Ishikawa (cell line): ENCODE measurements around the gene JAG2.

Experiments
- CEBPB ChIP-seq: IDR thresholded peaks from 2 replicates; pipeline ENCODE4 v1.6.1; 2012
- EGR1 ChIP-seq: IDR thresholded peaks from 2 replicates; pipeline ENCODE4 v1.6.1; 2012
- EP300 ChIP-seq: IDR thresholded peaks from 2 replicates; pipeline ENCODE4 v1.6.1; 2012; ENCODE audit warnings: borderline replicate concordance
- MAX ChIP-seq: IDR thresholded peaks from 2 replicates; pipeline ENCODE4 v1.6.1; 2012
- NFIC ChIP-seq: IDR thresholded peaks from 2 replicates; pipeline ENCODE4 v1.6.1; 2012
- RAD21 ChIP-seq: IDR thresholded peaks from 2 replicates; pipeline ENCODE4 v1.6.1; 2012; ENCODE audit warnings: low read depth
- TAF1 ChIP-seq: IDR thresholded peaks from 2 replicates; pipeline ENCODE4 v1.6.1; 2012; ENCODE audit warnings: low read depth, mild to moderate bottlenecking
- TCF12 ChIP-seq: IDR thresholded peaks from 2 replicates; pipeline ENCODE4 v1.6.1; 2012; ENCODE audit warnings: low read depth
- YY1 ChIP-seq: IDR thresholded peaks from 2 replicates; pipeline ENCODE4 v1.6.1; 2012; ENCODE audit warnings: low read depth
- TF ChIP-seq, protein P1 (sequence below): IDR thresholded peaks from 2 replicates; pipeline ENCODE4 v1.6.1; 2012; ENCODE audit warnings: low read depth, mild to moderate bottlenecking

GRCh38 chr14:105123981-105124765 is 44.4 kb downstream of the JAG2 start:
- no peak for TF ChIP-seq EP300
- no peak for TF ChIP-seq MAX
- no peak for TF ChIP-seq CEBPB
- no peak for TF ChIP-seq EGR1
- TF ChIP-seq TAF1, result no peak
- no peak for TF ChIP-seq NFIC
- TF ChIP-seq RAD21, result no peak
- TF ChIP-seq, protein P1, sequence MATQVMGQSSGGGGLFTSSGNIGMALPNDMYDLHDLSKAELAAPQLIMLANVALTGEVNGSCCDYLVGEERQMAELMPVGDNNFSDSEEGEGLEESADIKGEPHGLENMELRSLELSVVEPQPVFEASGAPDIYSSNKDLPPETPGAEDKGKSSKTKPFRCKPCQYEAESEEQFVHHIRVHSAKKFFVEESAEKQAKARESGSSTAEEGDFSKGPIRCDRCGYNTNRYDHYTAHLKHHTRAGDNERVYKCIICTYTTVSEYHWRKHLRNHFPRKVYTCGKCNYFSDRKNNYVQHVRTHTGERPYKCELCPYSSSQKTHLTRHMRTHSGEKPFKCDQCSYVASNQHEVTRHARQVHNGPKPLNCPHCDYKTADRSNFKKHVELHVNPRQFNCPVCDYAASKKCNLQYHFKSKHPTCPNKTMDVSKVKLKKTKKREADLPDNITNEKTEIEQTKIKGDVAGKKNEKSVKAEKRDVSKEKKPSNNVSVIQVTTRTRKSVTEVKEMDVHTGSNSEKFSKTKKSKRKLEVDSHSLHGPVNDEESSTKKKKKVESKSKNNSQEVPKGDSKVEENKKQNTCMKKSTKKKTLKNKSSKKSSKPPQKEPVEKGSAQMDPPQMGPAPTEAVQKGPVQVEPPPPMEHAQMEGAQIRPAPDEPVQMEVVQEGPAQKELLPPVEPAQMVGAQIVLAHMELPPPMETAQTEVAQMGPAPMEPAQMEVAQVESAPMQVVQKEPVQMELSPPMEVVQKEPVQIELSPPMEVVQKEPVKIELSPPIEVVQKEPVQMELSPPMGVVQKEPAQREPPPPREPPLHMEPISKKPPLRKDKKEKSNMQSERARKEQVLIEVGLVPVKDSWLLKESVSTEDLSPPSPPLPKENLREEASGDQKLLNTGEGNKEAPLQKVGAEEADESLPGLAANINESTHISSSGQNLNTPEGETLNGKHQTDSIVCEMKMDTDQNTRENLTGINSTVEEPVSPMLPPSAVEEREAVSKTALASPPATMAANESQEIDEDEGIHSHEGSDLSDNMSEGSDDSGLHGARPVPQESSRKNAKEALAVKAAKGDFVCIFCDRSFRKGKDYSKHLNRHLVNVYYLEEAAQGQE, result no peak
- no peak for TF ChIP-seq YY1
- no peak for TF ChIP-seq TCF12
